ENCODE data around the gene TP53BP1. TPM values are rescaled to one million over a fixed set of nuclear protein-coding genes. Genes with fewer than 3 reads are reported as not detected.

Gene TP53BP1
- total and polyA plus RNA-seq, 5 donors from 2014 or later, result 3.9 to 42.1 (median 7.8) TPM

- H3K27ac ChIP-seq (ENCODE audit: insufficient read depth, low read length, poor library complexity, severe bottlenecking), result no peak overlapping the region
- H3K27me3 Mint-ChIP-seq, result no peaks in the 10 kb centered on the region
- peak overlapping the region in 1 of 3 donors; percentile 34 for H3K27ac Mint-ChIP-seq
- H3K4me3 Mint-ChIP-seq, result no peak overlapping the region
- no peaks in the 10 kb centered on the region for H3K9me3 ChIP-seq (ENCODE audit: control insufficient read depth in 2 of 2, low read length in 2 of 2)
- H3K9me3 Mint-ChIP-seq, result no peaks in the 10 kb centered on the region
- H3K4me1 ChIP-seq (ENCODE audit: control insufficient read depth, insufficient read depth, low read length, poor library complexity, severe bottlenecking), result no peaks in the 10 kb centered on the region
- no peak overlapping the region for H3K4me3 ChIP-seq (ENCODE audit: low read depth, low read length)
- no peaks in the 10 kb centered on the region for H3K27me3 ChIP-seq (ENCODE audit: control insufficient read depth, insufficient read depth, low read length)
- H3K4me1 Mint-ChIP-seq, result peaks cover under 1 to 12% (median 4%) of the 10 kb centered on the region in 4 donors
- no peaks in the 10 kb centered on the region for H3K36me3 ChIP-seq (ENCODE audit: control insufficient read depth, insufficient read depth, low read length)
- H3K36me3 Mint-ChIP-seq, result peaks cover 17% of the 10 kb centered on the region
- DNase-seq, result no peak
- ATAC-seq (ENCODE audit: low read depth in 2 of 2), result no peak
Measured at GRCh38 chr15:43446344-43446743, 46.6 kb downstream of the TP53BP1 start.

- Histone ChIP-seq H3K4me3 (ENCODE audit: low read depth, low read length) (no peak overlapping the region), H3K4me1 (ENCODE audit: control insufficient read depth, insufficient read depth, low read length, poor library complexity, severe bottlenecking) (no peaks in the 10 kb centered on the region), H3K36me3 (ENCODE audit: control insufficient read depth, insufficient read depth, low read length) (peaks cover 8% of the 10 kb centered on the region), H3K27ac (ENCODE audit: insufficient read depth, low read length, poor library complexity, severe bottlenecking) (no peak overlapping the region), H3K27me3 (ENCODE audit: control insufficient read depth, insufficient read depth, low read length) (no peaks in the 10 kb centered on the region), H3K9me3 (ENCODE audit: control insufficient read depth in 2 of 2, low read length in 2 of 2) (no peaks in the 10 kb centered on the region)
- no peak overlapping the region for H3K4me3 Mint-ChIP-seq
- peaks cover 3 to 15% (median 6%) of the 10 kb centered on the region in 4 donors for H3K4me1 Mint-ChIP-seq
- no peak for ATAC-seq (ENCODE audit: low read depth in 2 of 2)
- DNase-seq, result peak in 2 of 3 donors; percentile 6 to 59
- H3K36me3 Mint-ChIP-seq, result peaks cover 20% of the 10 kb centered on the region
- H3K9me3 Mint-ChIP-seq, result no peaks in the 10 kb centered on the region
- H3K27me3 Mint-ChIP-seq, result no peaks in the 10 kb centered on the region
- peak overlapping the region in 1 of 3 donors; percentile 5 for H3K27ac Mint-ChIP-seq
Measured at GRCh38 chr15:43441316-43441715, 51.6 kb downstream of the TP53BP1 start.

- H3K9me3 ChIP-seq (ENCODE audit: control insufficient read depth in 2 of 2, low read length in 2 of 2), result no peaks in the 10 kb centered on the region
- no peaks in the 10 kb centered on the region for H3K27me3 Mint-ChIP-seq
- no peaks in the 10 kb centered on the region for H3K9me3 Mint-ChIP-seq
- peaks cover 8% of the 10 kb centered on the region for H3K36me3 ChIP-seq (ENCODE audit: control insufficient read depth, insufficient read depth, low read length)
- no peak overlapping the region for H3K4me3 Mint-ChIP-seq
- peaks cover 18% of the 10 kb centered on the region for H3K36me3 Mint-ChIP-seq
- H3K27ac ChIP-seq (ENCODE audit: insufficient read depth, low read length, poor library complexity, severe bottlenecking), result no peak overlapping the region
- peak; percentile 69 to 84 for ATAC-seq (ENCODE audit: low read depth in 2 of 2)
- H3K27ac Mint-ChIP-seq, result peak overlapping the region in 1 of 3 donors; percentile 5
- no peaks in the 10 kb centered on the region for H3K4me1 ChIP-seq (ENCODE audit: control insufficient read depth, insufficient read depth, low read length, poor library complexity, severe bottlenecking)
- H3K27me3 ChIP-seq (ENCODE audit: control insufficient read depth, insufficient read depth, low read length), result no peaks in the 10 kb centered on the region
- DNase-seq, result peak; percentile 4 to 85 (median 39)
- H3K4me3 ChIP-seq (ENCODE audit: low read depth, low read length), result no peak overlapping the region
- peaks cover 3 to 15% (median 6%) of the 10 kb centered on the region in 4 donors for H3K4me1 Mint-ChIP-seq
Measured at GRCh38 chr15:43440721-43441281, 52.2 kb downstream of the TP53BP1 start.

GRCh38 chr15:43439268-43439667 is 53.7 kb downstream of the TP53BP1 start:
- H3K4me3 Mint-ChIP-seq, result no peak overlapping the region
- ATAC-seq (ENCODE audit: low read depth in 2 of 2), result no peak
- no peak for DNase-seq
- no peaks in the 10 kb centered on the region for H3K9me3 Mint-ChIP-seq
- Histone ChIP-seq H3K27ac (ENCODE audit: insufficient read depth, low read length, poor library complexity, severe bottlenecking) (no peak overlapping the region), H3K4me3 (ENCODE audit: low read depth, low read length) (no peak overlapping the region), H3K27me3 (ENCODE audit: control insufficient read depth, insufficient read depth, low read length) (no peaks in the 10 kb centered on the region), H3K4me1 (ENCODE audit: control insufficient read depth, insufficient read depth, low read length, poor library complexity, severe bottlenecking) (no peaks in the 10 kb centered on the region), H3K9me3 (ENCODE audit: control insufficient read depth in 2 of 2, low read length in 2 of 2) (no peaks in the 10 kb centered on the region), H3K36me3 (ENCODE audit: control insufficient read depth, insufficient read depth, low read length) (peaks cover 8% of the 10 kb centered on the region)
- H3K27ac Mint-ChIP-seq, result no peak overlapping the region
- H3K36me3 Mint-ChIP-seq, result peaks cover 13% of the 10 kb centered on the region
- peaks cover 3 to 9% (median 5%) of the 10 kb centered on the region in 4 donors for H3K4me1 Mint-ChIP-seq
- H3K27me3 Mint-ChIP-seq, result no peaks in the 10 kb centered on the region

GRCh38 chr15:43436395-43436794 is 56.6 kb downstream of the TP53BP1 start:
- no peaks in the 10 kb centered on the region for H3K9me3 Mint-ChIP-seq

GRCh38 chr15:43434446-43434845 is 58.5 kb downstream of the TP53BP1 start:
- Histone ChIP-seq H3K36me3 (ENCODE audit: control insufficient read depth, insufficient read depth, low read length) (peaks cover 37% of the 10 kb centered on the region), H3K4me1 (ENCODE audit: control insufficient read depth, insufficient read depth, low read length, poor library complexity, severe bottlenecking) (no peaks in the 10 kb centered on the region), H3K9me3 (ENCODE audit: control insufficient read depth in 2 of 2, low read length in 2 of 2) (no peaks in the 10 kb centered on the region), H3K27ac (ENCODE audit: insufficient read depth, low read length, poor library complexity, severe bottlenecking) (no peak overlapping the region), H3K27me3 (ENCODE audit: control insufficient read depth, insufficient read depth, low read length) (no peaks in the 10 kb centered on the region), H3K4me3 (ENCODE audit: low read depth, low read length) (no peak overlapping the region)
- Mint-ChIP-seq H3K4me1 (peaks cover 0 to 9% (median 1%) of the 10 kb centered on the region in 4 donors), H3K27me3 (no peaks in the 10 kb centered on the region), H3K36me3 (peaks cover 42% of the 10 kb centered on the region), H3K9me3 (no peaks in the 10 kb centered on the region), H3K27ac (no peak overlapping the region), H3K4me3 (no peak overlapping the region)
- DNase-seq, result no peak
- ATAC-seq (ENCODE audit: low read depth in 2 of 2), result no peak

More at GRCh38 chr15:43436395-43436794, 56.6 kb downstream of the TP53BP1 start:
- ATAC-seq (ENCODE audit: low read depth in 2 of 2), result no peak
- Mint-ChIP-seq H3K27ac (no peak overlapping the region), H3K36me3 (peaks cover 38% of the 10 kb centered on the region), H3K27me3 (no peaks in the 10 kb centered on the region), H3K4me3 (no peak overlapping the region), H3K4me1 (peaks cover 4 to 8% (median 6%) of the 10 kb centered on the region in 4 donors)
- Histone ChIP-seq H3K27me3 (ENCODE audit: control insufficient read depth, insufficient read depth, low read length) (no peaks in the 10 kb centered on the region), H3K27ac (ENCODE audit: insufficient read depth, low read length, poor library complexity, severe bottlenecking) (no peak overlapping the region), H3K4me3 (ENCODE audit: low read depth, low read length) (no peak overlapping the region), H3K9me3 (ENCODE audit: control insufficient read depth in 2 of 2, low read length in 2 of 2) (no peaks in the 10 kb centered on the region), H3K36me3 (ENCODE audit: control insufficient read depth, insufficient read depth, low read length) (peaks cover 24% of the 10 kb centered on the region), H3K4me1 (ENCODE audit: control insufficient read depth, insufficient read depth, low read length, poor library complexity, severe bottlenecking) (no peaks in the 10 kb centered on the region)
- DNase-seq, result no peak

GRCh38 chr15:43433661-43434303 is 59.2 kb downstream of the TP53BP1 start:
- Histone ChIP-seq H3K4me1 (ENCODE audit: control insufficient read depth, insufficient read depth, low read length, poor library complexity, severe bottlenecking) (no peaks in the 10 kb centered on the region), H3K36me3 (ENCODE audit: control insufficient read depth, insufficient read depth, low read length) (peaks cover 35% of the 10 kb centered on the region), H3K4me3 (ENCODE audit: low read depth, low read length) (no peak overlapping the region), H3K27me3 (ENCODE audit: control insufficient read depth, insufficient read depth, low read length) (no peaks in the 10 kb centered on the region), H3K27ac (ENCODE audit: insufficient read depth, low read length, poor library complexity, severe bottlenecking) (no peak overlapping the region), H3K9me3 (ENCODE audit: control insufficient read depth in 2 of 2, low read length in 2 of 2) (no peaks in the 10 kb centered on the region)
- Mint-ChIP-seq H3K27me3 (no peaks in the 10 kb centered on the region), H3K4me1 (peaks cover 0 to 9% (median 1%) of the 10 kb centered on the region in 4 donors), H3K9me3 (no peaks in the 10 kb centered on the region), H3K4me3 (no peak overlapping the region), H3K36me3 (peaks cover 42% of the 10 kb centered on the region), H3K27ac (no peak overlapping the region)
- DNase-seq, result no peak
- no peak for ATAC-seq (ENCODE audit: low read depth in 2 of 2)

- H3K27ac Mint-ChIP-seq, result peak overlapping the region in 1 of 3 donors; percentile 28
- H3K4me1 Mint-ChIP-seq, result peaks cover 0 to 9% (median 1%) of the 10 kb centered on the region in 4 donors
- no peaks in the 10 kb centered on the region for H3K4me1 ChIP-seq (ENCODE audit: control insufficient read depth, insufficient read depth, low read length, poor library complexity, severe bottlenecking)
- H3K27me3 ChIP-seq (ENCODE audit: control insufficient read depth, insufficient read depth, low read length), result no peaks in the 10 kb centered on the region
- ATAC-seq (ENCODE audit: low read depth in 2 of 2) (no peak), DNase-seq (no peak)
- peaks cover 35% of the 10 kb centered on the region for H3K36me3 ChIP-seq (ENCODE audit: control insufficient read depth, insufficient read depth, low read length)
- H3K9me3 ChIP-seq (ENCODE audit: control insufficient read depth in 2 of 2, low read length in 2 of 2), result no peaks in the 10 kb centered on the region
- no peak overlapping the region for H3K27ac ChIP-seq (ENCODE audit: insufficient read depth, low read length, poor library complexity, severe bottlenecking)
- no peaks in the 10 kb centered on the region for H3K9me3 Mint-ChIP-seq
- H3K4me3 ChIP-seq (ENCODE audit: low read depth, low read length), result no peak overlapping the region
- H3K4me3 Mint-ChIP-seq, result no peak overlapping the region
- no peaks in the 10 kb centered on the region for H3K27me3 Mint-ChIP-seq
- H3K36me3 Mint-ChIP-seq, result peaks cover 42% of the 10 kb centered on the region
Measured at GRCh38 chr15:43433165-43433564, 59.8 kb downstream of the TP53BP1 start.

Data from CD4-positive, CD25-positive, alpha-beta regulatory T cell (primary cell).